HCT116 (cell line): ENCODE measurements around the gene LHX2. TPM values are rescaled to one million over a fixed set of nuclear protein-coding genes. Genes with fewer than 3 reads are reported as not detected.

Source experiments
- ATAC-seq: fragments of 200-7000 bp; cut with Tn5 transposase; 2 replicates; pipeline ENCODE4 v1.9.1; 2020; ENCODE audit warnings: mild to moderate bottlenecking, moderate library complexity
- BruUV-seq: library from RNA; stranded (reverse); fragments of 400-500 nt; replicated peaks from 2 replicates; lab custom pipeline; 2021; lab: Mats Ljungman, UMichigan
- CTCF ChIA-PET: fragments of 300-600 bp; sonication (Branson Sonifier 250); formaldehyde crosslinking; loops from one replicate; lab custom pipeline; 2021; ENCODE audit warnings: antibody characterized with exemption; lab: Charles Lee
- POLR2A ChIA-PET: fragments of 300-600, 350-600 bp; sonication (Branson Sonifier 250); formaldehyde crosslinking; loops from one replicate; lab custom pipeline; 2021; ENCODE audit warnings: antibody characterized with exemption; lab: Charles Lee
- RAD21 ChIA-PET, 2 experiments: fragments of 300-600 bp; sonication (Branson Sonifier 250); formaldehyde crosslinking; loops; one replicate each; lab custom pipeline; 2023; ENCODE audit warnings: low total read pairs in 2 of 2; ENCODE audit not compliant: uncharacterized antibody in 2 of 2, unreplicated experiment in 2 of 2, low non-redundant PET in 1 of 2; lab: Charles Lee
- DNase-seq: peaks from one replicate; pipeline ENCODE4 v3.0.0-alpha.2; 2010; ENCODE audit warnings: low read depth, low spot score
- H2AFZ ChIP-seq: fragments of 200-600 bp; shearing (Covaris generic), sonication (generic); 2 replicates; pipeline ENCODE4 v1.6.1; 2017; ENCODE audit warnings: low read depth, mixed run types, mixed read lengths, antibody characterized with exemption, low read length; ENCODE audit not compliant: poor library complexity, severe bottlenecking
- H3K27ac ChIP-seq: 2 replicates; pipeline ENCODE4 v1.5.1; 2012; ENCODE audit warnings: low read depth, low read length
- H3K27me3 ChIP-seq: fragments of 200-600 bp; sonication (generic); 2 replicates; pipeline ENCODE4 v1.6.1; 2016; ENCODE audit warnings: mixed run types, low read length, mixed read lengths; ENCODE audit not compliant: insufficient read depth
- H3K36me3 ChIP-seq, 2 experiments: fragments of 200-500 bp in 1 of 2; fragments of 200-600 bp in 1 of 2; sonication (Bioruptor generic) in 1 of 2; sonication (generic) in 1 of 2; 2 replicates each; pipeline versions ENCODE4 v1.5.1 to v1.6.1; 2014 to 2016; ENCODE audit warnings: low read length in 2 of 2, inconsistent platforms in 1 of 2, mixed read lengths in 1 of 2, mixed run types in 1 of 2; ENCODE audit not compliant: insufficient read depth in 2 of 2, control insufficient read depth in 1 of 2
- H3K4me1 ChIP-seq, 2 experiments: fragments of 200-600 bp in 1 of 2; sonication (generic) in 1 of 2; 2 replicates each; pipeline versions ENCODE4 v1.5.1 to v1.6.1; 2012 to 2017; ENCODE audit warnings: low read length in 2 of 2, inconsistent platforms in 1 of 2, mild to moderate bottlenecking in 1 of 2, mixed read lengths in 1 of 2, mixed run types in 1 of 2, moderate library complexity in 1 of 2; ENCODE audit not compliant: insufficient read depth in 2 of 2, control insufficient read depth in 1 of 2
- H3K4me2 ChIP-seq: fragments of 200-600 bp; sonication (generic); 2 replicates; pipeline ENCODE4 v1.6.1; 2017; ENCODE audit warnings: mixed run types, low read length, mixed read lengths
- H3K4me3 ChIP-seq, 2 experiments: fragments of 200-600 bp in 1 of 2; sonication (generic) in 1 of 2; replicated peaks in 1 of 2; 2 replicates each; pipeline ENCODE4 v1.5.1; 2011 to 2016; ENCODE audit warnings: low read length in 2 of 2, control low read depth in 1 of 2, low read depth in 1 of 2, mild to moderate bottlenecking in 1 of 2, mixed read lengths in 1 of 2, mixed run types in 1 of 2
- H3K79me2 ChIP-seq: fragments of 200-600 bp; sonication (generic); 2 replicates; pipeline ENCODE4 v1.6.1; 2017; ENCODE audit warnings: mild to moderate bottlenecking, mixed run types, low read length, moderate library complexity, mixed read lengths; ENCODE audit not compliant: insufficient read depth
- H3K9ac ChIP-seq: fragments of 200-600 bp; sonication (generic); 2 replicates; pipeline ENCODE4 v1.6.1; 2016; ENCODE audit warnings: low read length, mixed read lengths
- H3K9me2 ChIP-seq: fragments of 200-600 bp; sonication (generic), shearing (Covaris generic); 2 replicates; pipeline ENCODE4 v1.6.1; 2017; ENCODE audit warnings: mixed run types, mild to moderate bottlenecking, moderate library complexity; ENCODE audit not compliant: insufficient read depth
- H3K9me3 ChIP-seq, 2 experiments: fragments of 200-500 bp in 1 of 2; fragments of 200-600 bp in 1 of 2; sonication (Bioruptor generic) in 1 of 2; sonication (generic) in 1 of 2; 2 replicates each; pipeline ENCODE4 v1.6.1; 2014 to 2017; ENCODE audit warnings: low read length in 2 of 2, mixed read lengths in 2 of 2, inconsistent platforms in 1 of 2, low read depth in 1 of 2, mild to moderate bottlenecking in 1 of 2, mixed run types in 1 of 2, moderate library complexity in 1 of 2; ENCODE audit not compliant: control insufficient read depth in 1 of 2, insufficient read depth in 1 of 2
- H4K20me1 ChIP-seq: fragments of 200-600 bp; sonication (generic), shearing (Covaris generic); 2 replicates; pipeline ENCODE4 v1.6.1; 2017; ENCODE audit warnings: mixed run types, mild to moderate bottlenecking, moderate library complexity; ENCODE audit not compliant: insufficient read depth
- EGR1 ChIP-seq: IDR thresholded peaks from 2 replicates; pipeline ENCODE4 v1.6.1; 2012; ENCODE audit warnings: low read depth
- EZH2 ChIP-seq: fragments of 200-600 bp; sonication (generic); IDR thresholded peaks from 2 replicates; pipeline ENCODE4 v1.6.1; 2017; ENCODE audit warnings: antibody characterized with exemption, mixed run types
- EZH2phosphoT487 ChIP-seq: fragments of 200-600 bp; IDR thresholded peaks from 2 replicates; pipeline ENCODE4 v1.6.1; 2018; ENCODE audit warnings: antibody characterized with exemption, borderline replicate concordance
- FOSL1 ChIP-seq: IDR thresholded peaks from 2 replicates; pipeline ENCODE4 v1.6.1; 2012; ENCODE audit warnings: low read depth
- SIN3A ChIP-seq: IDR thresholded peaks from 2 replicates; pipeline ENCODE4 v1.6.1; 2012; ENCODE audit warnings: low read depth
- YY1 ChIP-seq: IDR thresholded peaks from 2 replicates; pipeline ENCODE4 v1.6.1; 2011; ENCODE audit warnings: low read length, low read depth, moderate library complexity, mild to moderate bottlenecking; ENCODE audit not compliant: insufficient replicate concordance; ENCODE audit errors: extremely low read depth
- ZFX ChIP-seq: fragments of 450-650 bp; IDR thresholded peaks from 2 replicates; pipeline ENCODE4 v1.6.1; 2017
- ZNF274 ChIP-seq: fragments of 200-500 bp; sonication (Bioruptor generic); IDR thresholded peaks from 2 replicates; pipeline ENCODE4 v1.6.1; 2014; ENCODE audit warnings: mild to moderate bottlenecking, low read depth, low read length, inconsistent platforms
- intact Hi-C: fragments of 100-400 bp; cut with micrococcal nuclease; formaldehyde crosslinking; loops from 2 replicates; pipeline ENCODE4 v1.10.0; 2022
- total RNA-seq: library from RNA; stranded (reverse); gene quantifications from one replicate; pipeline ENCODE4 v1.2.1, GENCODE V29; 2021; ENCODE audit not compliant: unreplicated experiment
- TF ChIP-seq, protein P1 (sequence below): IDR thresholded peaks from 2 replicates; pipeline ENCODE4 v1.6.1; 2011; ENCODE audit warnings: mild to moderate bottlenecking, low read length, moderate library complexity; ENCODE audit not compliant: insufficient replicate concordance; ENCODE audit errors: extremely low read depth
- TF ChIP-seq, protein P2 (sequence below): IDR thresholded peaks from 2 replicates; pipeline ENCODE4 v1.6.1; 2012

Gene LHX2
- total RNA-seq, 1 experiment from 2014 or later: 10.2 TPM

DNA sequence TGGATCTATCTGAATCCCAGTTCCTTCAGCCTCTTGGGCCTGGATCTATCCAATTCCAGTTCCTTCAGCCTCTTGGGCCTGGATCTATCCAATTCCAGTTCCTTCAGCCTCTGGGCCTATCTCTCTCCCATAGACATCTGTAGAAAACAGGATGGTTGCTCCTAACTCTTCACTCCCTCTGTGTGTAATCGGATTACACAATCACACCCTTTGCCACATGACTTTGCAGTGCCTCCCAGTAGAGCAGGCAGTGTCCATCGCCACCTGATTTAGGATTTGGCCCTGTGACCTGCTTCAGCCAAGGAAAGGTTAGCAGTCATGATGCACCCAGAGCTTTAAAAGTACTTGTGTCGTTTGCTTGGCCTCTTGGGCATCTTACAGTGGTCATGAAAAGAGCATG is 56.7 kb downstream of the LHX2 start (continued):
- TF ChIP-seq, protein P1, sequence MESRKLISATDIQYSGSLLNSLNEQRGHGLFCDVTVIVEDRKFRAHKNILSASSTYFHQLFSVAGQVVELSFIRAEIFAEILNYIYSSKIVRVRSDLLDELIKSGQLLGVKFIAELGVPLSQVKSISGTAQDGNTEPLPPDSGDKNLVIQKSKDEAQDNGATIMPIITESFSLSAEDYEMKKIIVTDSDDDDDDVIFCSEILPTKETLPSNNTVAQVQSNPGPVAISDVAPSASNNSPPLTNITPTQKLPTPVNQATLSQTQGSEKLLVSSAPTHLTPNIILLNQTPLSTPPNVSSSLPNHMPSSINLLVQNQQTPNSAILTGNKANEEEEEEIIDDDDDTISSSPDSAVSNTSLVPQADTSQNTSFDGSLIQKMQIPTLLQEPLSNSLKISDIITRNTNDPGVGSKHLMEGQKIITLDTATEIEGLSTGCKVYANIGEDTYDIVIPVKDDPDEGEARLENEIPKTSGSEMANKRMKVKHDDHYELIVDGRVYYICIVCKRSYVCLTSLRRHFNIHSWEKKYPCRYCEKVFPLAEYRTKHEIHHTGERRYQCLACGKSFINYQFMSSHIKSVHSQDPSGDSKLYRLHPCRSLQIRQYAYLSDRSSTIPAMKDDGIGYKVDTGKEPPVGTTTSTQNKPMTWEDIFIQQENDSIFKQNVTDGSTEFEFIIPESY: no peak
- TF ChIP-seq SIN3A: no peak
- no peak for TF ChIP-seq YY1
- no peak for TF ChIP-seq EGR1
- TF ChIP-seq EZH2: no peak
- TF ChIP-seq, all 23 proteins: peak for 0

DNA sequence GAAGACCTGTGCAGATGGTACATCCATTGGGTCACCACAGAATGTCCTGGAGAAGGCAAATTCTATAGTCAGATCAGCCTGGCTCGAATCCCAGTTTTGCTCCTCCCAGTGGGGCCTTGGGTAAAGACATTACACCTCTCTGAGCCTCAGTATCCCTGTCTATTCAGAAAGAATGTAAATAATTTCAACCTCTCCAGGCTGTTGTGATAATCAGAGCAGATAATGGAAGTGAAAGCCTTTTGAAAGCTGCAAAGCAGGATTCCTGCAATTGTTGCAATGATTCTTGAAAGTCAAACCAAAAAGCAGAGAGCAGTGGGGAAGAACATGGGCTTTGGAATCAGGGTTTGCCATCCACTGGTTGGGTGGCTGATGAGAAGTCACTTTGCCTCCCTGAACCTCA is 63.2 kb downstream of the LHX2 start:
- H3K9me3 ChIP-seq: no peaks in the 10 kb centered on the region
- no peaks in the 10 kb centered on the region for H3K9me2 ChIP-seq
- BruUV-seq: no TSS peak
- H4K20me1 ChIP-seq: no peaks in the 10 kb centered on the region
- no peaks in the 10 kb centered on the region for H3K79me2 ChIP-seq
- peaks cover 22 to 45% of the 10 kb centered on the region in 2 experiments for H3K4me1 ChIP-seq
- peak overlapping the region; percentile 23 for H2AFZ ChIP-seq
- H3K27ac ChIP-seq: no peak overlapping the region
- H3K4me3 ChIP-seq: no peak overlapping the region
- ChIA-PET CTCF (no interaction called here), RAD21 (no interaction called here), POLR2A (no interaction called here)
- no peaks in the 10 kb centered on the region for H3K36me3 ChIP-seq
- ATAC-seq (no peak), DNase-seq (no peak)
- H3K4me2 ChIP-seq: peak overlapping the region; percentile 15; the same call in 1 of the 2 replicates
- no peaks in the 10 kb centered on the region for H3K27me3 ChIP-seq
- intact Hi-C loops: no loop called here
- no peak overlapping the region for H3K9ac ChIP-seq
- TF ChIP-seq, protein P1: no peak
- TF ChIP-seq FOSL1: no peak
- no peak for TF ChIP-seq ZNF274
- no peak for TF ChIP-seq SIN3A
- no peak for TF ChIP-seq ZFX
- TF ChIP-seq EZH2phosphoT487: no peak
- TF ChIP-seq, protein P2, sequence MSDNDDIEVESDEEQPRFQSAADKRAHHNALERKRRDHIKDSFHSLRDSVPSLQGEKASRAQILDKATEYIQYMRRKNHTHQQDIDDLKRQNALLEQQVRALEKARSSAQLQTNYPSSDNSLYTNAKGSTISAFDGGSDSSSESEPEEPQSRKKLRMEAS: no peak
